ENCODE data around the gene IL18.

Gene IL18

DNA sequence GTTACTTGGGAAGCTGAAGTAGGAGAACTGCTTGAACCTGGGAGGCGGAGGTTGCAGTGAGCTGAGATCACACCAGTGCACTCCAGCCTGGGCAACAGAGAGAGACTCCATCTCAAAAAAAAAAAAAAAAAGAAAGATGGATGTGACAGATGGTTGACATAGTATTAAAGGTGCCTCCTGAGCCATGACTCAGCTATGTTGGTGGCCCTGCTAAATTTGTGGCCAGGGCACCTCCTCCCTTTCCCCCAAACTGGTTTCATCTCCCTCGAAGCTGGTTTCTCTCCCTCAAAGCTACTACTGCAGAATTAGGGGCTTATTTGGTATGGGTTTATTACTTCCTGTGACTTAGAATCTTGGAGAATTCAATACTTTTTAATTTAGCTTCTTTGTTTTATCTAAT, 45.7 kb downstream of the IL18 start:
- no peak overlapping the region for H3K4me3 ChIP-seq (ENCODE audit: low read depth, low read length)
- TF ChIP-seq, protein P1, sequence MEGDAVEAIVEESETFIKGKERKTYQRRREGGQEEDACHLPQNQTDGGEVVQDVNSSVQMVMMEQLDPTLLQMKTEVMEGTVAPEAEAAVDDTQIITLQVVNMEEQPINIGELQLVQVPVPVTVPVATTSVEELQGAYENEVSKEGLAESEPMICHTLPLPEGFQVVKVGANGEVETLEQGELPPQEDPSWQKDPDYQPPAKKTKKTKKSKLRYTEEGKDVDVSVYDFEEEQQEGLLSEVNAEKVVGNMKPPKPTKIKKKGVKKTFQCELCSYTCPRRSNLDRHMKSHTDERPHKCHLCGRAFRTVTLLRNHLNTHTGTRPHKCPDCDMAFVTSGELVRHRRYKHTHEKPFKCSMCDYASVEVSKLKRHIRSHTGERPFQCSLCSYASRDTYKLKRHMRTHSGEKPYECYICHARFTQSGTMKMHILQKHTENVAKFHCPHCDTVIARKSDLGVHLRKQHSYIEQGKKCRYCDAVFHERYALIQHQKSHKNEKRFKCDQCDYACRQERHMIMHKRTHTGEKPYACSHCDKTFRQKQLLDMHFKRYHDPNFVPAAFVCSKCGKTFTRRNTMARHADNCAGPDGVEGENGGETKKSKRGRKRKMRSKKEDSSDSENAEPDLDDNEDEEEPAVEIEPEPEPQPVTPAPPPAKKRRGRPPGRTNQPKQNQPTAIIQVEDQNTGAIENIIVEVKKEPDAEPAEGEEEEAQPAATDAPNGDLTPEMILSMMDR (IDR thresholded peaks at IDR 0.05; ENCODE audit: control insufficient read depth, extremely low read depth, insufficient read depth) = no peak
- DNase-seq (ENCODE audit: low read depth) = no peak

DNA sequence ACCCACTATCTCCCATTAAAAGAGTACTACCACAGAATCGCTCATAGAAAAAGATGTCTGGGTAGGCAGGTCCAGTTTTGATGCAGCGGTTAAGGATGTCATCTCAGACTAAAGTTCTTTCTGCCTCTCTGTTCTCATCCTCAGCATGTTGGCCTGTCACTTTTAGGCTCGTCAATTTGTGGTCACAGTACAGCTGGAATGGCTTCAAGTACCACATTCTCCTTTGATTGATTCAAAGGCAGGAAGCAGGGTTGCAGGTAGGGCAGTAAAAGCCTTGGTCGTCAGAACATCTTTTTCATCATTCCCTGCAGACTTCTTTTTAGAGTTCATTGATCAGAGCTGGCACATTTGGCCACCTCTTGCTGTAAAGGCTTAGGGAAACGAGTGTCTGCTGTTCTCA, 48.5 kb downstream of the IL18 start:
- DNase-seq (ENCODE audit: low read depth) = no peak
- no peak overlapping the region for H3K4me3 ChIP-seq (ENCODE audit: low read depth, low read length)
- TF ChIP-seq, protein P1 (IDR thresholded peaks at IDR 0.05; ENCODE audit: control insufficient read depth, extremely low read depth, insufficient read depth) = no peak

DNA sequence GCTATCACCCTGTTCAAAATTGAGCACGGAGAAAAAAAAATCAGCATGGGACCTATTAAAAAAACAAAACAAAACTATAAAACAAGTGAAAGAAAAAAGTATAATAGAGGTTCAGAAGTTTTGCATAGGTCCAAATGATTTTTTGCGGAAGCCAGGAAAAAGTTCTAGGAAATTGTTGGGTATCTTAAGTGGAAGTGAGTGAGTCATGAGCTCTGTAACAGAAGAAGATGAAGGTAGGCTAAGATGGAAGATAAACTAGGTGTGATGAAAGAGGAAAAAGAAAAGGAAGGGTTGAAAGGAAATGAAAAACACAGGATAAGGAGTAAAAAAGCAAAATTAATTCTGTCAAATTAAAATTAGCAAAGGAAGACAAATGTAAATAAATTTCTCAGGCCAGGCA, 49.4 kb downstream of the IL18 start:
- TF ChIP-seq, protein P1 (IDR thresholded peaks at IDR 0.05; ENCODE audit: control insufficient read depth, extremely low read depth, insufficient read depth) = no peak
- no peak overlapping the region for H3K4me3 ChIP-seq (ENCODE audit: low read depth, low read length)
- DNase-seq (ENCODE audit: low read depth) = no peak

DNA sequence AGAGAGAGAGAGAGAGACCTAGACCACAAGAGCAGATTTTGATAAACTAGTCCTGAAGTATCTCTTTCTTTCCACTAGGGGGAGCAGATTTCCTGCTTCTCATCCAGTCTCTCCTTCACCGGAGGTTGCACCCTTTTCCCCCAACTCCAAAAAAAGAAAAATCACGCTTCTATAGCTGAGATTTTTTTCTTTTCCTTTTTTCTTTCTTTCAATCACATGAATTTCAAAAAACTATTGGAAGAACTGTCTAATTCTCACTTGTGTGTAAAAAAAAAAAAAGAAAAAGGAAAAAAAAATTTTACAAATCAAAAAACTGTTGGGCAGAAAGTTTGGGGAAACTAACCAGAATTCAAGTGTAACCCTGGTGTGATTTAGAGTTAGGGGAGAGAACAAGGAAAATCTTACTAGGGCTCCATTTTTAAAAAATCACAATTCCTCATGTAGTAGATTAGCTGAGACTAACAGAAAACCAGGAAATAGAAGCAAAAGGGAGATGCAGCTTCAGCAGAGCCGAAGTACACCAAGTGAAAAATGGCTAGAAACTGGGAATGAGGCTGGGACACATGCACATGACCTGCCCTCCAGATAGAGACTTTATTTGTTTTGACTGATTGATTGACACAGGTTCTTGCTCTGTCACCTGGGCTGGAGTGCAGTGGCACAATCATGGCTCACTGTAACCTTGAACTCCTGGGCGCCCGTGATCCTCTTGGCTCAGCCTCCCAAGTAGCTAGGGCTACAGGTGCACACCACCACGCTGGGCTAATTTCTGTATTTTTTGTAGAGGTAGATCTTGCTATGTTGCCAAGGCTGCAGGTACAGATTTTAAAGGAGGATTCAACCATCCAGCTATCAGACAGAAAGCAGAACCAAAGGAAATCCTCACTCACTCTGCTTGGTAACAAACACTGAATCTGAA, 50.1 kb downstream of the IL18 start:
- no peak overlapping the region for H3K4me3 ChIP-seq (ENCODE audit: low read depth, low read length)
- TF ChIP-seq, protein P1 (IDR thresholded peaks at IDR 0.05; ENCODE audit: control insufficient read depth, extremely low read depth, insufficient read depth) = peak; percentile 65
- peak; percentile 26 for DNase-seq (ENCODE audit: low read depth)

DNA sequence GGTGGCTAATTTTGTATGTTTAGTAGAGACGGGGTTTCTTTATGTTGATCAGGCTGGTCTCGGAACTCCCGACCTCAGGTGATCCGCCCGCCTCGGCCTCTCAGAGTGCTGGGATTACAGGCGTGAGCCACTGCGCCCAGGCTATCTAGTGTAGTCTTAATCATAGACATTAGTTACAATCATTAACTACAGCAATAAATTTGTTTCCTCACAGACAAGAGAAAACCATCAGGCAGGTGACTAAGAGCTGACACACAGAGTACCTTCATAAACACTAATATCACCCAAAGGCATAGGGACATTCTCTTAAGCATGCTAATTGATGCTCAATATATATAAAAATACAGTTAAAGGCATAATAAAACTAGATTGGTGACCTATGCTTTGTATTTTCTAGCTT, 57.8 kb downstream of the IL18 start:
- DNase-seq (ENCODE audit: low read depth) = no peak
- H3K4me3 ChIP-seq (ENCODE audit: low read depth, low read length) = no peak overlapping the region
- TF ChIP-seq, protein P1 (IDR thresholded peaks at IDR 0.05; ENCODE audit: control insufficient read depth, extremely low read depth, insufficient read depth) = no peak

DNA sequence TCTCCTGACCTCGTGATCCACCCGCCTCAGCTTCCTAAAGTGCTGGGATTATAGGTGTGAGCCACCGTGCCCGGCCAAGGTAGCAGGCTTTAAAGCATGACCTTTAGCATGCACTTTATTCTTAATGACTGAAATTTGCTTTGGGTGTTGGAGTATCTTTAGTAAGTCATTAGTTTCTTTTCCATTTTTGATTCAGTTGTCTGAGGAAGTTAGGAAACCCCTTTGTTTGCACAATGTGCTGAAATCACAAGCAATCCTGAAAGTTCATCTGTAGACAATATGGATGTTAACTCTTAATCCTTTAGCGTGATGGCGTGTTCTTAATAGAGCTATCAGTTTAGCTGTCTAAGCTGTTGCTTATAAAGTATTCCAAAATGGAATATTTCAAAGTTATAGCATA, 60.4 kb downstream of the IL18 start:
- TF ChIP-seq, protein P1 (IDR thresholded peaks at IDR 0.05; ENCODE audit: control insufficient read depth, extremely low read depth, insufficient read depth) = no peak
- H3K4me3 ChIP-seq (ENCODE audit: low read depth, low read length) = no peak overlapping the region
- DNase-seq (ENCODE audit: low read depth) = no peak

DNA sequence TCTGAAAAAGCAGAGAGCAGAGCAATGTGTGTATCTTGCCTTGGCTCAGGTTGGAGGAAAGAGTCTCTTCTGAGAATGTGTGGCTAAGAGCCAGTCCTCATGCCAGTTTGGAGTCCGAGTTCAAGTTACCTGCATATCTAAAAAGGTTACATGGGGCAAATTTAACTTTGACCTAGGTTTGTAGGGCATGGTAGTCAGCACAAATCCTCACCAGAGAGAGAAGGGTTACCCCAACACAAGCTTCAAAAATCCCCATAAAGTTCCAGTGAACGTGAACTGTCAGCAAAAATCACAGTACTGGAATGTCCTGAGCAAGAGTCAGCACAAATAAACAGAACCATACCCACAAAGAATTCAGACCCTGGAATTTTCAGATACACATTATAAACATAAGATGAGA, 63.4 kb downstream of the IL18 start:
- DNase-seq (ENCODE audit: low read depth) = no peak
- TF ChIP-seq, protein P1 (IDR thresholded peaks at IDR 0.05; ENCODE audit: control insufficient read depth, extremely low read depth, insufficient read depth) = no peak
- H3K4me3 ChIP-seq (ENCODE audit: low read depth, low read length) = no peak overlapping the region

Data from LNCaP clone FGC (cell line).